HG03025 (cell line): ENCODE measurements around the gene MRPL37.

Experiments used
- ATAC-seq: cut with Tn5 transposase; IDR thresholded peaks from one replicate; pipeline ENCODE4 v1.9.1; 2021; ENCODE audit warnings: mild to moderate bottlenecking, moderate library complexity; ENCODE audit not compliant: unreplicated experiment, low FRiP score

Gene MRPL37

DNA sequence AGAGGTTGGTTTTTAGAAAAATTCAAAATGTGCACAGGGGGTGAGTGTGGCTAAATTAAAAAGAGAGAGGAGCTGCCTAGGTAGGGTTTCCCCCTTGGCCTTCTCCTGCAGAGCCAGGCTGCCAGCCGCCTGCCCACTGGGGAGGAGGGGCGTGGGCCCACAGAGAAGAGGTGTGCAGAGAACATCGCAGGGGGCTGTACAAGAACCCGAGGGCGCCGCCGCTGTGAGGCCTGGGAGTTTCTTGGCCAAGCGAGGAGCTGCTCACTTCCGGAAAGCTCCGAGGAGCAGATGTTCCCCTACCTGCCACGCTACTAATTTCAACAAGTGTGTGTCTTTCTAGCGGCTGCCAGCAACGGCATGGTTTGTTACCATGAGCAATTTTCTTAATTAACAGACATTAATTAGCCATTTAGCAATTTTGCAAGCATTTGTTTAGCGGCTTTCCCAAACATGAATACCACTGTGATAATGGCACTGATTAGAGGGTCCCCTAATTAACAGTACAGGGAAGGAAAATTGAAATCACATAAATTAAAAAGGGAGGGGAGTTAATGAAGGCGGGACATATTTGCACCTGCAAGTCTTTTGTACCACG lies 59.7 kb downstream of the MRPL37 start:
- no peak for ATAC-seq

DNA sequence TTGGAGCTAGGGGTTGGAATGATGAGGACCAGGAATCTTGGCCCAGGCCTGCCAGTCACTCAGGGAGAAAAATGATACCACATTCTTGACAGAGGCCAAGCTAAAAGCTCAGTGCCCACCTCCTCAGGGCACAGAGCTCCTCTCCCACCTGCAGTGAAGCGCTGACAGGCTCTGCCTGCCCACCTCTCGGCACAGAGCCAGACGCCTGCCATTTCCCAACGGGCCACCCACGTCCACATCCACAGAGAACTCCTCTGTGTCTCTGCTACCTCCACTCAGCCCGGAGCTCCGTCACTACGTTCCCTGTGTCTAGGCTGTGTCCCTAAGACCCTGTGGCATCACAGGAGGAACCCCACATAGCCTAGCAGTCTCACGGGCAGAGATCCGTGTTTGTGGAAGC lies 60.8 kb downstream of the MRPL37 start:
- no peak for ATAC-seq

DNA sequence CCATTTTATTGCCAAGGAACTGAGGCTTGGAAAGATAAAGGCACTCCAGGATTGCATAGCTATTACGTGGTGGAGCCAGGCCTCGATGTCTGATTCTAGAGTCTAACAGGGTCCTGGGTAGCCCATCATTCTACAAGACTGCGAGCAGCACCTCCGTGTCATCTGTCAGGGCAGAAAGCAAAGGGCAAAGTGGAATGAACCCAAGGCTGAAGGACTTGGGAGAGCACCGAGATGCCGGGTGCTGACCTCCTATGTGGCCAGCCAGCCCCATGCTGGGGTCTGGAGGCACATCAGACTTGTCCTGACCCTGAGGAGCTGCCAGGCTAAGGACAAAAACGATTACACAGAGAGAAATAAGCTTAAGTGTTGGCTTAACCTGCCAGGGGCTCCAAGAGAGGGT lies 62.3 kb downstream of the MRPL37 start:
- no peak for ATAC-seq

DNA sequence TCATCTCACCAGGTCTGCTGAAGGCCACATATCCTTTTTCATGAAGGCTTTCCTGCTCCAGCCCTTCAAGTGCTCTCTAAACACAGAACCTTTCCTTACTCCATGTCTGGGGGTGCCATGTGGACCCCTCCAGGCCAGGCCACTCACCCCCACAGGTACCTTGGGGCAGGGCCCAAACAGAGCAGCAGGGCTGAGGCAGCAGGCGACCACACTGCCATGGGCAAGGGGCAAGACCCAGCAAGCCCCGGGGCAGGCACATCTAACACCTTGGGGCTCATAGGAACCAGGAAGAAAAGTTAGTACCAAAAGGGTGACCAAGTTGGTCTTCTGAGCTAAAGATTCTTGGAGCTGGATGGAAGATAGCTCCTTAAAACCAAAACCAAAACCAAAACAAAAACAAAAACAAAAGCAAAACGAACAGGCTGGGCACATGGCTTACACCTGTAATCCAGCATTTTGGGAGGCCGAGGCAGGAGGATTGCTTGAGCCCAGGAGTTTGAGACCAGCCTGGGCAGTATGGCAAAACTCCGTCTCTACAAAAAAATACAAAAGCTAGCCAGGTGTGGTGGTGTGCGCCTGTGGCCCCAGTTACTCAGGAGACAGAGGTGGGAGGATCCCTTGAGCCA lies 63.7 kb downstream of the MRPL37 start:
- no peak for ATAC-seq

- ATAC-seq = no peak
Measured at GRCh38 chr1:54265126-54265525, 65.2 kb downstream of the MRPL37 start.

GRCh38 chr1:54265659-54266058 lies 65.7 kb downstream of the MRPL37 start:
- no peak for ATAC-seq

- ATAC-seq = no peak
Measured at GRCh38 chr1:54266195-54266594, 66.2 kb downstream of the MRPL37 start.

GRCh38 chr1:54266908-54267307 lies 66.9 kb downstream of the MRPL37 start:
- ATAC-seq = no peak
